IMR-90 (cell line): ENCODE measurements around the gene BZW2. TPM values are rescaled to one million over a fixed set of nuclear protein-coding genes. Genes with fewer than 3 reads are reported as not detected.
A peak's percentile ranks its signal among the peaks of the same experiment; 100 is the strongest.

Experiments
- ATAC-seq: fragments of 200-7000 bp; cut with Tn5 transposase; 2 replicates; pipeline ENCODE4 v1.9.1; 2020; ENCODE audit warnings: low read depth, mild to moderate bottlenecking, moderate library complexity
- BruUV-seq: library from RNA; stranded (reverse); fragments of 400-500 nt; replicated peaks from 2 replicates; lab custom pipeline; 2021; lab: Mats Ljungman, UMichigan
- CTCF ChIA-PET: fragments of 300-600 bp; formaldehyde crosslinking; extraction: SDS; loops from one replicate; lab custom pipeline; 2021; ENCODE audit warnings: antibody characterized with exemption; lab: Yijun Ruan, JAX
- POLR2A ChIA-PET: fragments of 300-600 bp; sonication (Branson Sonifier 250); formaldehyde crosslinking; loops from one replicate; lab custom pipeline; 2022; ENCODE audit warnings: antibody characterized with exemption; ENCODE audit not compliant: unreplicated experiment; lab: Charles Lee
- DNase-seq: peaks from one replicate; pipeline ENCODE4 v3.0.0; 2013
- H2AFZ ChIP-seq: replicated peaks from 2 replicates; pipeline ENCODE3; 2013; ENCODE audit warnings: low read length, mild to moderate bottlenecking; ENCODE audit not compliant: poor library complexity
- H2AK5ac ChIP-seq: 2 replicates; pipeline ENCODE4 v1.6.1; 2013; ENCODE audit warnings: low read depth, low read length, inconsistent platforms
- H2AK9ac ChIP-seq: replicated peaks from 2 replicates; pipeline ENCODE3; 2013; ENCODE audit warnings: mild to moderate bottlenecking, low read depth, low read length, moderate library complexity; ENCODE audit not compliant: poor library complexity
- H2BK120ac ChIP-seq: 2 replicates; pipeline ENCODE4 v1.6.1; 2013; ENCODE audit warnings: low read depth, low read length, inconsistent platforms
- H2BK15ac ChIP-seq: 3 replicates; pipeline ENCODE4 v1.6.1; 2013; ENCODE audit warnings: low read depth, low read length, inconsistent platforms
- H2BK20ac ChIP-seq: 2 replicates; pipeline ENCODE4 v1.6.1; 2013; ENCODE audit warnings: low read depth, mild to moderate bottlenecking, inconsistent platforms, low read length, moderate library complexity
- H2BK5ac ChIP-seq: 2 replicates; pipeline ENCODE4 v1.6.1; 2013; ENCODE audit warnings: mild to moderate bottlenecking, low read depth, low read length, inconsistent platforms; ENCODE audit not compliant: poor library complexity, severe bottlenecking
- H3K14ac ChIP-seq: replicated peaks from 2 replicates; pipeline ENCODE4 v1.6.1; 2013; ENCODE audit warnings: low read depth, low read length, inconsistent platforms
- H3K18ac ChIP-seq: 2 replicates; pipeline ENCODE4 v1.6.1; 2013; ENCODE audit warnings: low read depth, low read length, control low read depth
- H3K23ac ChIP-seq: 2 replicates; pipeline ENCODE4 v1.6.1; 2013; ENCODE audit warnings: low read depth, low read length, inconsistent platforms
- H3K27ac ChIP-seq: 2 replicates; pipeline ENCODE4 v1.5.1; 2013; ENCODE audit warnings: mild to moderate bottlenecking, control low read depth, low read length; ENCODE audit not compliant: insufficient read depth
- H3K27me3 ChIP-seq: 2 replicates; pipeline ENCODE4 v1.6.1; 2013; ENCODE audit warnings: low read length; ENCODE audit not compliant: control insufficient read depth, insufficient read depth
- H3K36me3 ChIP-seq: 2 replicates; pipeline ENCODE4 v1.6.1; 2013; ENCODE audit warnings: low read length, mixed read lengths; ENCODE audit not compliant: control insufficient read depth, insufficient read depth
- H3K4ac ChIP-seq: 2 replicates; pipeline ENCODE4 v1.6.1; 2013; ENCODE audit warnings: low read depth, low read length, inconsistent platforms
- H3K4me1 ChIP-seq: 2 replicates; pipeline ENCODE4 v1.6.1; 2013; ENCODE audit warnings: low read length, mixed read lengths; ENCODE audit not compliant: control insufficient read depth, insufficient read depth
- H3K4me2 ChIP-seq: 2 replicates; pipeline ENCODE4 v1.6.1; 2013; ENCODE audit warnings: low read depth, mild to moderate bottlenecking, control low read depth, low read length, moderate library complexity
- H3K4me3 ChIP-seq: 2 replicates; pipeline ENCODE4 v1.5.1; 2013; ENCODE audit warnings: low read depth, mild to moderate bottlenecking, control low read depth, low read length, moderate library complexity; ENCODE audit not compliant: insufficient read depth
- H3K56ac ChIP-seq: 2 replicates; pipeline ENCODE4 v1.6.1; 2013; ENCODE audit warnings: low read length, inconsistent platforms; ENCODE audit not compliant: insufficient read depth; ENCODE audit errors: extremely low read depth
- H3K79me1 ChIP-seq, 2 experiments: 2 replicates each; pipeline ENCODE4 v1.6.1; 2013; ENCODE audit warnings: low read length in 2 of 2, inconsistent platforms in 1 of 2, low read depth in 1 of 2
- H3K9ac ChIP-seq: 2 replicates; pipeline ENCODE4 v1.6.1; 2013; ENCODE audit warnings: low read depth, low read length, control low read depth
- H3K9me1 ChIP-seq: 2 replicates; pipeline ENCODE4 v1.6.1; 2013; ENCODE audit warnings: low read length, inconsistent platforms; ENCODE audit not compliant: insufficient read depth
- H3K9me3 ChIP-seq: 2 replicates; pipeline ENCODE4 v1.6.1; 2013; ENCODE audit warnings: low read length; ENCODE audit not compliant: control insufficient read depth, insufficient read depth
- H4K20me1 ChIP-seq: 2 replicates; pipeline ENCODE4 v1.6.1; 2013; ENCODE audit warnings: low read length, inconsistent platforms; ENCODE audit not compliant: insufficient read depth
- H4K5ac ChIP-seq: 2 replicates; pipeline ENCODE4 v1.6.1; 2013; ENCODE audit warnings: mild to moderate bottlenecking, low read depth, low read length, control low read depth
- H4K8ac ChIP-seq, 2 experiments: 2 replicates each; pipeline ENCODE4 v1.6.1; 2013; ENCODE audit warnings: low read depth in 2 of 2, low read length in 2 of 2, control low read depth in 1 of 2, inconsistent platforms in 1 of 2
- H4K91ac ChIP-seq: 2 replicates; pipeline ENCODE4 v1.6.1; 2013; ENCODE audit warnings: low read depth, low read length, inconsistent platforms; ENCODE audit not compliant: insufficient read depth
- CEBPB ChIP-seq: IDR thresholded peaks from 2 replicates; pipeline ENCODE4 v1.6.1; 2012; ENCODE audit warnings: low read depth, low read length, improper control_type of control experiment
- CHD1 ChIP-seq: IDR thresholded peaks from 2 replicates; pipeline ENCODE4 v1.6.1; 2012; ENCODE audit warnings: low read depth, low read length, improper control_type of control experiment
- FOS ChIP-seq: fragments of 150-350 bp; IDR thresholded peaks from 2 replicates; pipeline ENCODE4 v1.6.1; 2016; ENCODE audit warnings: low read depth, low read length
- MAZ ChIP-seq: IDR thresholded peaks from 2 replicates; pipeline ENCODE4 v1.6.1; 2012; ENCODE audit warnings: low read depth, mild to moderate bottlenecking, low read length, improper control_type of control experiment, moderate library complexity, borderline replicate concordance
- MXI1 ChIP-seq: IDR thresholded peaks from 2 replicates; pipeline ENCODE4 v1.6.1; 2012; ENCODE audit warnings: low read depth, mild to moderate bottlenecking, low read length, moderate library complexity, borderline replicate concordance
- POLR2A ChIP-seq: IDR thresholded peaks from 2 replicates; pipeline ENCODE4 v1.6.1; 2012; ENCODE audit warnings: mild to moderate bottlenecking, low read depth, low read length
- RCOR1 ChIP-seq: IDR thresholded peaks from 2 replicates; pipeline ENCODE4 v1.6.1; 2012; ENCODE audit warnings: mild to moderate bottlenecking, low read length, improper control_type of control experiment; ENCODE audit not compliant: insufficient replicate concordance
- WGBS, 2 experiments: methylation state at CpG; one replicate each; pipeline versions ENCODE4 v1.1.5 to v1.1.7; 2013; ENCODE audit warnings: missing lambda C conversion rate in 2 of 2; ENCODE audit not compliant: insufficient read length in 1 of 2; ENCODE audit errors: extremely low coverage in 2 of 2; 5-methylcytosine and 5-hydroxymethylcytosine counted together
- dilution Hi-C: fragments of 300-500 bp; cut with HindIII; formaldehyde crosslinking; loops from one replicate; pipeline ENCODE4 v1.14.3; 2018; ENCODE audit warnings: low sequenced_read_pairs; ENCODE audit not compliant: unreplicated experiment
- in situ Hi-C: fragments of 300-500 bp; cut with MboI; formaldehyde crosslinking; loops from 3 replicates; pipeline ENCODE4 v1.14.3; 2019; ENCODE audit warnings: low sequenced_read_pairs, inconsistent platforms, mixed read lengths
- intact Hi-C: fragments of 100-400 bp; cut with micrococcal nuclease; formaldehyde crosslinking; loops from 2 replicates; pipeline ENCODE4 v1.10.0; 2022
- polyA plus RNA-seq, 3 experiments: library from polyadenylated mRNA; depleted of rRNA; stranded (reverse); fragments of >200 nt; gene quantifications; 2 replicates each; pipeline ENCODE4 v1.2.3, GENCODE V29; 2012; ENCODE audit warnings: low replicate concordance in 1 of 3
- total RNA-seq: library from RNA; depleted of rRNA; stranded (reverse); fragments of >200 nt; gene quantifications from 2 replicates; pipeline ENCODE4 v1.2.3, GENCODE V29; 2012
- TF ChIP-seq, protein P1 (sequence below): fragments of 150-350 bp; IDR thresholded peaks from 2 replicates; pipeline ENCODE4 v1.6.1; 2016; ENCODE audit warnings: low read depth, mild to moderate bottlenecking, low read length, moderate library complexity, borderline replicate concordance

The BZW2 gene
- total and polyA plus RNA-seq, 2 of the 4 experiments (the other 2 are of a cell fraction): 58.1 to 92.9 TPM

DNA sequence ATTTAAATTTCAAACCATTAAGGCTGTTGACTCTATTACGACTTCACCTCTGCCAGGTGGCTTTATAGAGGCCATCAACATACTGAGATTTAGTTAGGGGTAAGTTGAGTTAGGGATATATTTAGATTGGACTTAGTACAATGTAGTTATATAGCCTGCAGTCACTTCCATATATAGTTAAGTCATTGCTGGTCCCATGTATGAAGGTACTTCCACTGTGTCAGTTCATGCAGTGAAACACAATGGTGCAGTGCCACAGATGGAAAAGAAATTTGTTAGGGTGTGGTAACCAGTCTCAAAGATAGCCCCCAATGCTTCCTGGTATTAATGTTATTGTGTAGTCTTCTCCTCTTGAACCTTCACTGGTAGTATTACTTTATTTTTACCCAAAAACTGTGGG, 95.0 kb downstream of the BZW2 start:
- H3K14ac ChIP-seq: no peak overlapping the region; the same call in 1 of the 2 replicates
- H2AFZ ChIP-seq: no peak overlapping the region
- no peak overlapping the region for H3K9ac ChIP-seq
- no peak overlapping the region for H4K8ac ChIP-seq
- H3K9me3 ChIP-seq: no peaks in the 10 kb centered on the region
- no peak overlapping the region for H2AK9ac ChIP-seq
- ChIA-PET CTCF (no interaction called here), POLR2A (no interaction called here)
- dilution Hi-C loops (no loop called here), in situ Hi-C loops (no loop called here), intact Hi-C loops (no loop called here)
- no peaks in the 10 kb centered on the region for H4K20me1 ChIP-seq
- WGBS, 2 experiments: no CpG with 5 or more reads among the region's 1 CpG
- DNase-seq (no peak), ATAC-seq (no peak)
- no TSS peak for BruUV-seq
- H2BK20ac ChIP-seq: no peak overlapping the region
- no peak overlapping the region for H3K27ac ChIP-seq
- no peak overlapping the region for H2BK120ac ChIP-seq
- no peak overlapping the region for H2BK5ac ChIP-seq
- no peak overlapping the region for H3K18ac ChIP-seq
- no peak overlapping the region for H4K91ac ChIP-seq
- no peaks in the 10 kb centered on the region for H3K79me1 ChIP-seq
- H3K4me3 ChIP-seq: no peak overlapping the region
- H3K4me1 ChIP-seq: peaks cover 3% of the 10 kb centered on the region
- no peak overlapping the region for H3K4me2 ChIP-seq
- H2AK5ac ChIP-seq: peak overlapping the region; percentile 51; the same call in 1 of the 2 replicates
- H3K36me3 ChIP-seq: no peaks in the 10 kb centered on the region
- no peak overlapping the region for H3K56ac ChIP-seq
- TF ChIP-seq FOS (no peak), MXI1 (no peak), CEBPB (no peak), CHD1 (no peak), MAZ (no peak), RCOR1 (no peak), POLR2A (no peak)
- TF ChIP-seq, protein P1, sequence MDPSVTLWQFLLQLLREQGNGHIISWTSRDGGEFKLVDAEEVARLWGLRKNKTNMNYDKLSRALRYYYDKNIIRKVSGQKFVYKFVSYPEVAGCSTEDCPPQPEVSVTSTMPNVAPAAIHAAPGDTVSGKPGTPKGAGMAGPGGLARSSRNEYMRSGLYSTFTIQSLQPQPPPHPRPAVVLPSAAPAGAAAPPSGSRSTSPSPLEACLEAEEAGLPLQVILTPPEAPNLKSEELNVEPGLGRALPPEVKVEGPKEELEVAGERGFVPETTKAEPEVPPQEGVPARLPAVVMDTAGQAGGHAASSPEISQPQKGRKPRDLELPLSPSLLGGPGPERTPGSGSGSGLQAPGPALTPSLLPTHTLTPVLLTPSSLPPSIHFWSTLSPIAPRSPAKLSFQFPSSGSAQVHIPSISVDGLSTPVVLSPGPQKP: no peak
- H2BK15ac ChIP-seq: peak overlapping the region; percentile 56; the same call in 1 of the 3 replicates
- no peak overlapping the region for H4K5ac ChIP-seq
- peak overlapping the region; percentile 48; the same call in 1 of the 2 replicates for H3K4ac ChIP-seq
- H3K23ac ChIP-seq: 0 out of 2 replicates have a peak overlapping the region, but pooled peaks have one; percentile 14
- peaks cover 6% of the 10 kb centered on the region; the same call in 1 of the 2 replicates for H3K9me1 ChIP-seq
- no peaks in the 10 kb centered on the region for H3K27me3 ChIP-seq
